Neural progenitor cell (in vitro differentiated cells): ENCODE results near the gene RNF167. TPM values are rescaled to one million over a fixed set of nuclear protein-coding genes. Genes with fewer than 3 reads are reported as not detected.
A peak's percentile ranks its signal among the peaks of the same experiment; 100 is the strongest.

ENCODE experiments used
- DNase-seq: peaks from one replicate; pipeline ENCODE4 v3.0.0-alpha.2; 2016; ENCODE audit warnings: low spot score
- H2AFZ ChIP-seq: fragments of 200-600 bp; sonication (generic); replicated peaks from 2 replicates; pipeline ENCODE4 v1.6.1; 2016; ENCODE audit warnings: antibody characterized with exemption
- H3F3A ChIP-seq: fragments of 200-600 bp; sonication (generic); 2 replicates; pipeline ENCODE4 v1.6.1; 2016; ENCODE audit warnings: antibody characterized with exemption, low read depth
- H3K27ac ChIP-seq: fragments of 200-600 bp; sonication (generic); 2 replicates; pipeline ENCODE4 v1.5.1; 2016; ENCODE audit warnings: mild to moderate bottlenecking
- H3K27me3 ChIP-seq: fragments of 200-600 bp; sonication (generic); 2 replicates; pipeline ENCODE4 v1.6.1; 2016; ENCODE audit warnings: mild to moderate bottlenecking, moderate library complexity
- H3K36me3 ChIP-seq: fragments of 200-600 bp; sonication (generic); 2 replicates; pipeline ENCODE4 v1.5.1; 2016
- H3K4me1 ChIP-seq: fragments of 200-600 bp; sonication (generic); 2 replicates; pipeline ENCODE4 v1.6.1; 2016; ENCODE audit warnings: mixed run types
- H3K4me2 ChIP-seq: fragments of 200-600 bp; sonication (generic); 2 replicates; pipeline ENCODE4 v1.6.1; 2016
- H3K4me3 ChIP-seq: fragments of 200-600 bp; sonication (generic); 2 replicates; pipeline ENCODE4 v1.5.1; 2016
- H3K79me2 ChIP-seq: fragments of 200-600 bp; sonication (generic); 2 replicates; pipeline ENCODE4 v1.6.1; 2016; ENCODE audit warnings: low read depth
- H3K9ac ChIP-seq: fragments of 200-600 bp; sonication (generic); 2 replicates; pipeline ENCODE4 v1.6.1; 2016
- H3K9me3 ChIP-seq: fragments of 200-600 bp; sonication (generic); 2 replicates; pipeline ENCODE4 v1.5.1; 2016; ENCODE audit warnings: low read depth
- H4K20me1 ChIP-seq: fragments of 200-600 bp; sonication (generic); 2 replicates; pipeline ENCODE4 v1.6.1; 2016; ENCODE audit warnings: low read depth
- H3K27ac Mint-ChIP-seq: 3 replicates; pipeline ENCODE4 v1.8.0; 2021; ENCODE audit warnings: mixed read lengths
- H3K27me3 Mint-ChIP-seq: 2 replicates; pipeline ENCODE4 v1.8.0; 2022; ENCODE audit warnings: low read depth, mild to moderate bottlenecking, inconsistent platforms, moderate library complexity, mixed read lengths; ENCODE audit not compliant: insufficient read depth
- H3K36me3 Mint-ChIP-seq: 3 replicates; pipeline ENCODE4 v1.8.0; 2021; ENCODE audit warnings: mixed read lengths
- H3K4me1 Mint-ChIP-seq: 3 replicates; pipeline ENCODE4 v1.8.0; 2021; ENCODE audit warnings: mixed read lengths
- H3K4me3 Mint-ChIP-seq: 3 replicates; pipeline ENCODE4 v1.8.0; 2021; ENCODE audit warnings: mild to moderate bottlenecking, moderate library complexity, mixed read lengths
- H3K9me3 Mint-ChIP-seq: 3 replicates; pipeline ENCODE4 v1.8.0; 2020; ENCODE audit warnings: mixed read lengths
- EZH2 ChIP-seq: fragments of 200-600 bp; sonication (generic); IDR thresholded peaks from 2 replicates; pipeline ENCODE4 v1.6.1; 2017; ENCODE audit warnings: antibody characterized with exemption, mild to moderate bottlenecking, moderate library complexity
- EZH2phosphoT487 ChIP-seq: fragments of 200-600 bp; sonication (generic); IDR thresholded peaks from 2 replicates; pipeline ENCODE4 v1.6.1; 2017; ENCODE audit warnings: antibody characterized with exemption
- total RNA-seq: library from RNA; depleted of rRNA; stranded (reverse); fragments of >200 nt; gene quantifications from 2 replicates; pipeline ENCODE4 v1.2.3, GENCODE V29; 2015; ENCODE audit warnings: low replicate concordance
- TF ChIP-seq, protein P1 (sequence below): fragments of 200-600 bp; sonication (generic); IDR thresholded peaks from 2 replicates; pipeline ENCODE4 v1.5.1; 2017; ENCODE audit warnings: antibody characterized with exemption, mild to moderate bottlenecking

RNF167 gene
- total RNA-seq, 1 donor from 2014 or later, result 43.9 TPM

DNA sequence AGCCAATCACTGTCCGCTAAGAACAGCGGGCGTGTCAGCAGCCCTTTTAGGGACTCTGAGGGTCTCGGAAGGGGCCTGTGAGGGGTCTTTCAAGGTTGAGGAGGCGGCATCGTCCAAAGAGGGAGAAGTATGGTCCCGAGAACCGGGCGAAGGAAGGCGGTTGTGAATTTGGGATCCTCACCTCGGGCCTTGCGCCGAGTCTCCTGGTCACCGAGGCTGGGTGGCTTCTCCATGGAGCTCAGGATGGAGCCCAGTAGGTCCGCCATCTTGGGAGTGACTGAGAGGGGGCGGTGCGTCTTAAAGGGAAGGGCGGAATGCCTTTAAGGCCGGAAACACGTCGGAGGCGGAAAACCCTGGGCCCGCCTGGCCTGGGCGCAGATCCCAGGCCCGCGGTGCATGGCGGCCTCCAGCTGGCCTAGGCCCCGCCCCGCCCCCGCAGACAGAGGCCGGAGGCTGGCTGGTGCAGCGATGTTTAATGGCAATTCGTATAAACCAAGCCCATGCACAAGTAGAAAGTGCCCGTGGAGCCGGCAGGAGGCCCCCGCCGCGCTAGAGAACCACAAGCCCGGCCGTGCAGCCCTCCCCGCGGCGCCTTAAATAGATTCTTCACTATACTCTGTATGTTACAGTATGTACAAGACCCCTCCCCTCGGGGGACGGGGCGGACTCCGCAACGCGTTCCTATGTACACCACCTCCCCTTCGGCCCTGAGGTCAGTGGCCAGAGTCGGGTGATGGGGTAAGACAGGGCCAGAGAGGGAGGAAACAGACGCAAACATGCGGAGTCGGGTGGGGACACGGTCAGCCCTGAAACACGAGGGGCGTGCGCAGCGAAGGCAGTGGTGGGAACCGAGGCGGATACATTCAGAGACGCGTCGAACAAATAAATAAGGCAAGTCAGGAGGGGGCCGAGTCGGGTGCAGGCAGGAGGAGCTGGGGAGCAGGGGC, 27.7 kb downstream of the RNF167 start, which contains the start of gene SPAG7:
TSS of gene SPAG7 (minus strand) at position 279 of the 947 bp plus-strand sequence. CDS start at position 266, 13 bp downstream.
- no peak within 1 kb of the TSS for H3K27ac Mint-ChIP-seq
- H2AFZ ChIP-seq, result peak within 1 kb of the TSS; percentile 78
- peaks cover 14% of the 10 kb centered on the region for H3K4me1 ChIP-seq
- peaks cover 32% of the 10 kb centered on the region for H4K20me1 ChIP-seq
- peaks cover 22% of the 10 kb centered on the region for H3K36me3 Mint-ChIP-seq
- peak within 1 kb of the TSS; percentile 93 for H3K27ac ChIP-seq
- H3K4me1 Mint-ChIP-seq, result peaks cover 32% of the 10 kb centered on the region
- H3K36me3 ChIP-seq, result no peaks in the 10 kb centered on the region
- peaks cover 31% of the 10 kb centered on the region for H3F3A ChIP-seq
- H3K4me3 ChIP-seq, result peak within 1 kb of the TSS; percentile 65
- H3K27me3 ChIP-seq, result peaks cover 3% of the 10 kb centered on the region
- peak within 1 kb of the TSS; percentile 79 for H3K9ac ChIP-seq
- no peaks in the 10 kb centered on the region for H3K9me3 ChIP-seq
- peak within 1 kb of the TSS; percentile 95 for H3K4me2 ChIP-seq
- peaks cover 38% of the 10 kb centered on the region for H3K79me2 ChIP-seq
- H3K4me3 Mint-ChIP-seq, result no peak within 1 kb of the TSS
- no peak for TF ChIP-seq EZH2
- H3K9me3 Mint-ChIP-seq, result peaks cover 7% of the 10 kb centered on the region
- peak; percentile 97 for DNase-seq
- H3K27me3 Mint-ChIP-seq, result peaks cover 8% of the 10 kb centered on the region

DNA sequence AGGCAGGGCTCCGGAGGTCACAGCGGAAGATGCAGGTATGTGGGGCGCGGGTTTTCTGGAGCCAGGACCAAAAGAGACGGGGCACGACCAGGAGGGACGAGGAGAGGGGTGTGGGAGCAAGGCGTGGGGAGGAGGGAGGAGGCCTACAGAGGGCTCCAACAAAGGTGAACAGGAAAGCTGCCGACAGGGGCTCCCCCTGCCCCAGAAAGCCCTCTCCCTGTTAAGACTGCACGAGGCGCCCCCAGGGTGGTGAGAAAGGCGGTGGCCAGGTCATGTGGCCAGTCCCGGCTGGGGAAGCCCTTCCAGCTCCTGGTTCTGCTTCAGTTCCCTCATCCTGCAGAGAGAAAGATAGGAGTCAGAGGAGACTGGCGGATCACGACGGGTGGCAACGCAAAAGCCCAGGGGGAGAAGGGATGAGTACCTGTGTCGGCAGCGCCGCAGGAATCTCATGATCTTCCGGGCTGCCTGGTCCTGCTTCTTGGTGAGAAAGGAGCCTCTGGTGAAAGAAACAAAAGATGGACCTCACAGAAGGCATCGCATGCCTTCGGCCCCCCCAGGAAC, 28.5 kb downstream of the RNF167 start:
- peak overlapping the region; percentile 65 for H3K4me3 ChIP-seq
- Mint-ChIP-seq H3K9me3 (peaks cover 7% of the 10 kb centered on the region), H3K36me3 (peaks cover 23% of the 10 kb centered on the region), H3K4me1 (peaks cover 32% of the 10 kb centered on the region), H3K4me3 (no peak overlapping the region), H3K27ac (no peak overlapping the region), H3K27me3 (peaks cover 8% of the 10 kb centered on the region)
- H3K27me3 ChIP-seq, result peaks cover 7% of the 10 kb centered on the region
- peaks cover 14% of the 10 kb centered on the region for H3K4me1 ChIP-seq
- TF ChIP-seq, protein P1, sequence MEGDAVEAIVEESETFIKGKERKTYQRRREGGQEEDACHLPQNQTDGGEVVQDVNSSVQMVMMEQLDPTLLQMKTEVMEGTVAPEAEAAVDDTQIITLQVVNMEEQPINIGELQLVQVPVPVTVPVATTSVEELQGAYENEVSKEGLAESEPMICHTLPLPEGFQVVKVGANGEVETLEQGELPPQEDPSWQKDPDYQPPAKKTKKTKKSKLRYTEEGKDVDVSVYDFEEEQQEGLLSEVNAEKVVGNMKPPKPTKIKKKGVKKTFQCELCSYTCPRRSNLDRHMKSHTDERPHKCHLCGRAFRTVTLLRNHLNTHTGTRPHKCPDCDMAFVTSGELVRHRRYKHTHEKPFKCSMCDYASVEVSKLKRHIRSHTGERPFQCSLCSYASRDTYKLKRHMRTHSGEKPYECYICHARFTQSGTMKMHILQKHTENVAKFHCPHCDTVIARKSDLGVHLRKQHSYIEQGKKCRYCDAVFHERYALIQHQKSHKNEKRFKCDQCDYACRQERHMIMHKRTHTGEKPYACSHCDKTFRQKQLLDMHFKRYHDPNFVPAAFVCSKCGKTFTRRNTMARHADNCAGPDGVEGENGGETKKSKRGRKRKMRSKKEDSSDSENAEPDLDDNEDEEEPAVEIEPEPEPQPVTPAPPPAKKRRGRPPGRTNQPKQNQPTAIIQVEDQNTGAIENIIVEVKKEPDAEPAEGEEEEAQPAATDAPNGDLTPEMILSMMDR, result no peak
- TF ChIP-seq EZH2phosphoT487 (no peak), EZH2 (no peak)
- peaks cover 39% of the 10 kb centered on the region for H4K20me1 ChIP-seq
- peak overlapping the region; percentile 43 for H3K9ac ChIP-seq
- peak overlapping the region; percentile 35 for H2AFZ ChIP-seq
- peaks cover 38% of the 10 kb centered on the region for H3K79me2 ChIP-seq
- H3K9me3 ChIP-seq, result no peaks in the 10 kb centered on the region
- peak overlapping the region; percentile 73 for H3K27ac ChIP-seq
- H3K36me3 ChIP-seq, result no peaks in the 10 kb centered on the region
- H3F3A ChIP-seq, result peaks cover 31% of the 10 kb centered on the region
- peak; percentile 60 for DNase-seq
- H3K4me2 ChIP-seq, result peak overlapping the region; percentile 95

DNA sequence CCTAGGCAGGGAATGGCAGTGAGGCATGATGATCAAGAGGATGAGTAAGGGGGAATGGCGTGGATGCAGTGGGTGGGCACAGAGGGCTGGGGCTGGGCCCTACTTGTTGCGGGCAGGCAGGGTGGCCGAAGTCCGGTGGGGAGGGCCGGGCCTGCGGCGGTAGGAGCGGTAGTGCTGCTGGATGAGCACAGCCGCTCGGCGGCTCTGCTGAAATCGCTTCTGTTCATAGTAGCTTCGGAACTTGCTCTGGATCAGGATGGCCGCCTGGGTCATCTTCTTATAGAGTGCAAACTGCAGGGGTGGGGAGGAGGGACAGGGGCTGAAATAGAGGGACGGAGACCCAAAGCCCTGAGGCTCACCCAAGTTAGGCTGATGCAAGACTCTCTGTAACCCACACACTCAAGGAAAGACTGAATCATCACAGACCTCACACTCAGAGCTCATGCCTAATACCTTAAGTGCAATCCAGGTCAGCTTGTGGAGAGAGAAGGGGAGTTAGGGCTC, 29.0 kb downstream of the RNF167 start:
- H3K9me3 Mint-ChIP-seq, result peaks cover 7% of the 10 kb centered on the region
- H3K4me2 ChIP-seq, result peak overlapping the region; percentile 95
- H3K9me3 ChIP-seq, result no peaks in the 10 kb centered on the region
- H3K4me1 ChIP-seq, result peaks cover 14% of the 10 kb centered on the region
- H4K20me1 ChIP-seq, result peaks cover 40% of the 10 kb centered on the region
- no peaks in the 10 kb centered on the region for H3K36me3 ChIP-seq
- TF ChIP-seq EZH2, result no peak
- TF ChIP-seq, protein P1, result no peak
- no peak for TF ChIP-seq EZH2phosphoT487
- H3K36me3 Mint-ChIP-seq, result peaks cover 23% of the 10 kb centered on the region
- no peak overlapping the region for H2AFZ ChIP-seq
- H3K27me3 Mint-ChIP-seq, result peaks cover 8% of the 10 kb centered on the region
- no peak overlapping the region for H3K4me3 Mint-ChIP-seq
- H3K27me3 ChIP-seq, result peaks cover 7% of the 10 kb centered on the region
- H3K9ac ChIP-seq, result peak overlapping the region; percentile 43
- H3K27ac Mint-ChIP-seq, result no peak overlapping the region
- H3K4me1 Mint-ChIP-seq, result peaks cover 34% of the 10 kb centered on the region
- no peak overlapping the region for H3K27ac ChIP-seq
- H3K4me3 ChIP-seq, result peak overlapping the region; percentile 65
- peaks cover 31% of the 10 kb centered on the region for H3F3A ChIP-seq
- H3K79me2 ChIP-seq, result peaks cover 38% of the 10 kb centered on the region
- DNase-seq, result no peak
